SK-N-DZ (cell line): ENCODE results near the gene GLO1.

Experiments
- DNase-seq: peaks from one replicate; pipeline ENCODE4 v3.0.0-alpha.2; 2015; ENCODE audit warnings: low spot score

The GLO1 gene

DNA sequence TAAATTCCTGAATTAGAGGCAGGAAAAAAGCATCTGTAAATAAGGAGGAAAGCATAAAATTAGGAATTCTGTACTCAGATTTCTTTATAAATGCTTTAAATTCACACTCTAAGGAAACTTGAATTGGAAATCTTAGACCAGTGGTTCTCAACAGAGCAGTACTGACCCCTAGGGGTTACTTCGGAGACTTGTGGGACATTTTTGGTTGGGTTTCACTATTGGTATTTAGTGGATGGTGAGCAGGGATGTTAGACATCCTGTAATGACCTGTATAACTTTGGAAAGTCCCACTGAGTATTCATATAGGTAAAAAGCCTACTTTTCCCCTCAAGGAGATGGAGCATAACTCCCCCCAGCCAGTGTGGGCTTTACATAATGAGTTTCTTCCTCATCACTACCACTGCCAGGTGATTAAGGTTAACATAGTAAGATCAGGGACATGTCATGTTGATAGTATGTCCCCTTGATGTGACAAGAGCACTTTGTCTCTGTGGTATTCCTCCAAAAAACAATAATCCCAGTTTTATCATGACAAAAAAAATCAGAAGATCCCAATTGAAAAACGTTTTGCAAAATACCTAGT is 31.0 kb downstream of the GLO1 start:
- peak; percentile 48 for DNase-seq

DNA sequence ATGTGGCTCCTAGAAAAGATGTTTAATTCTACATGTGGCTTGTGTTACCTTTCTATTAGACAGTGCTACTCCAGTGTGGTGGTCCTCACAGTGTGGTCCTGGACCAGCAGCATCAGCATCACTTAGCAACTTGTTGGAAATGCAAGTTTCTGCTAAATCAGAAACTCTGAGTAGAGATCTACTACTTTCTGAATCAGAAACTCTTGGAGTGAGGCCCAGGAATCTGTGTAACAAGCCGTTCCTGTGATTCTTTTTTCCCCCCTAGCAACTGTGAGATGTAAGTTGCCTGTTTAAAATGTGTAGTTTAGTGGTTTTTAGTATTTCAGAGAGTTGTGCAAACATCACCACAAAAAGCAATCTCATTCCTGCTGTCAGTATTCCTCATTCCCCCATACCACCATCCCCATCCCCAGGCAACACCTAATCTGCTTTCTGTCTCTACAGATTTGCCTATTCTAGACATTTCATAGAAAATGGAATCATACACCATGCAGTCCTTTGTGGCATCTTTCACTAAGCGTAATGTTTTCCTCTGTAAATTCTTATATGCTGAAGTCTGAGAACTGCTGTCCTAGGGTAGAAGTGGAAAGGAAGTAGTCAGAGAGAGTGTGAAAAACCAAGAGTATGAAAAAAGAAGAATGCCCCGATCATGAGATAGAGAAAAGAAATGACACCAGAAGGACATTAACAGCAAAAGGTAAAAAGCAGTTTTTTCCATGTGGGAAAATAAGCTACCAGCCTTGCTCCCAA is 44.4 kb downstream of the GLO1 start:
- DNase-seq = no peak

DNA sequence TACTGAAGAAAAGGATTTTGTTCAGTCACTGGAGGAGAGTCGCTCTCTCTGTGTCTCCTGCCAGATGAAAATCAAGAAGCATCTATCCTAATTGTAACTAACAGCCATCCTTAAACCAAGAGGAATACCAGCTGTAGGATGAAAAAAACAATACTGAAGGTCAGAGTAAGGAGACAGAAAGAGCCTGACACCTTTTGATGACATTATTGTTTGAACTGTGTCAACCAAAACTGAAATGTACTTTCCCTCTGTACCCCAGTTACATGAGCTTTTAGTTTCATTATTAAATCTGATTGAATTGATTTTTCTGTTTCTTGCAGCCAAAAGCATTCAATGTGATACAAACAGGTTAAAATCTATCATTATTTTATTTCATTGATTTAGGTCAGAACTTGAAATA is 46.0 kb downstream of the GLO1 start:
- no peak for DNase-seq

DNA sequence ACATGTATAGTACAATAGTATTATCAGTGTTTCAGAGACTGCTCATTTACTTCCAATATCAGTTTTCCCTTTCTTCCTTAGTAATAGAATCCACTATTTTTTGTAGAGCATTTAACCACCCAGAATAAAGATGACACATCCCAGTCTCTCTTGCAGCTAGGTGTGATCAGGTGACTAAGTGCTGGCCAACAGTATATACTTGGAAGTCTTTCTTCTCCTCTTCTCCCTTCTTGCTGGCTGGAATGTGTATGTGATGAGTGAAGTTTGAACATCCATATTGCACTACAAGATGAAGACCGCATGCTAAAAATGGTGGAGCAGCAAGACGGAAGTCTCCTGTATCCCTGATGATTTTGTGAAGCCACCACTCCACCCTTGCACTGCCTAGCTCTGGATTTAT is 48.7 kb downstream of the GLO1 start:
- DNase-seq = no peak

DNA sequence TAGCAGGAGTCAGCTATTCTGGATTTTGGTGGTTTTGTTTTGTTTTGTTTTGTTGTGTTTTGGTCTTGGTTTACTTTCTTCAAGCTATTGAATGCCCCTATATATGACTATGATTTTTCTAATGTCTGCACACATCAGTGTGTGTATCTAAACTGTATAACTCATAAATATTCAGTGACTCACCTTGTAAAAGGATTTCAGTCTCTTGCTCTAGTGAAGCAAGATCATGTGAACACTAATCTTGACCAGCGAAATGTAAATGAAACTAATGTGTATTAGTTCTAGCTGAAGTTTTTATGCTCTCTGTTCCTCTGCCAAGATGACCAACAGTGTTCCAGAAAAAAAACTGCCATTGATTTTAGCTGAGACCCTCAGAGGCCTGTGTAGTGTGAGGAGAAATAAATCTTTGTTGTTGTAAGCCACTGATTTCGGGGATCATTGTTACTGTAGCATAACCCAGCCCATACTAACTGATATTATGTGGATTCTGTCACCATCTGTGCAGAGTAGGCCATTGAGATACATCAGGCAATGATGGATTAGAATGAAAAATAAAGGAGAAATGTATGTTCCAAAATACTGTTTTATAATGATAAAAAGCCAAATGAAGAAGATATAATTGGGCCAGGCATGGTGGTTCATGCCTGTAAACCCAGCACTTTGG is 51.7 kb downstream of the GLO1 start:
- DNase-seq = no peak

DNA sequence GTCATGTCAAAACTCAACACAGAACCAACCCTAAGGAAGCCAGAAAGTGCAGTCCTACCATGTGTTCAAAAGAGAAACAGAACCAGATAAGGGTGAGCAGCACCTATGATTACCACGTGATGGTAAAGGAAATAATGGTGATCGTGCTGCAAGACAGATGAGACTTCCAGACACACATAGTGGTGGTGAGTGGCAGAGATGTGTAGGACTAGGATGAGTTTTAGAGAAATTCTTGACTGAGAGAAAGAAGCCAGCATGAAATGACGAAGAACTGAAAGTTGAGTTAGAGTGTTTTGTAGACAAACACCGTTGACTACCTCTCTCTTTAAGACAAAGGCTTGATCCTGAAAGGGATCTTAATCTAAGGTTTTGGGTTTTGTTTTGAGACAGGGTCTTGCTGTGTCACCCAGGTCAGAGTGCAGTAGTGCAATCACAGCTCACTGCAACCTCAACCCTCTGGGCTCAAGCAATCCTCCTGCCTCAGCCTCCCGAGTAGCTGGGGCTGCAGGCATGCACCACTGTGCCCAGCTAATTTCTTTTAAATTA is 52.7 kb downstream of the GLO1 start:
- DNase-seq = no peak

DNA sequence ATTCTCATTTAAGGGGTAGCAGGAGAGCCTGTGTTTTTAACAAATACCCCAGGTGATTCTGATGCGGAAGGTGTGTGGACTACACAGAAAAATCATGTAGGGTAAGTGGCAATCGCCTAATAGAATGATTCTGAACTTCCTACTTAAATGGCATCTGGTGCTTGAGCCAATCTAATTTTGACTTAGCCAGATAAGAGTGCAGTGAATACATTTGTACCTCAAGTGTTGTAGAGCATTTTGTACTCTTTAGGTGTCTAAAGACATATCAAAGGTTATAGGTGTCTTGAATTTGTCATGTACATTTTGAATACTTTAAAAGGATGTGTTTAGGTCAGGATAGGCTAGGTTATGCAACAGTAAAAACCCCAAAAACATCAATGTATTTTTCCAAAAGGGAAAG is 53.2 kb downstream of the GLO1 start:
- no peak for DNase-seq

DNA sequence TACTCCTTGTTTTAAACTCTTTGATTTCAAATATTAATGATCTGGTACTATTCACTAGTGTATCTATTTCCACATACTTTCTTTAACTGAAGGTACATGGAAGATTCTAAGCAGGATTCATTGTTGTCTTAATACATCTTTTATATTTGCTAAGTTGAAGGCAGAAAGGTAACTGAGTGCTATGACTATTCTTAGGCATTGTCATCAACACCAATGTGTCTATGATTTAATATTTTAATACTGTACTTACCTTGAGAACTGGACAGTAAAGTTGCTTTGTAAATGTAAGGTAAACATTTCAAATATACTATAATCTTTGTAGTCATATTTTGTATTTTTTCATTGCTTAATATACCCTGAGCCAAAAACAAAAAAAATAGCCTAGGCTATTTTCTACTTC is 54.3 kb downstream of the GLO1 start:
- DNase-seq = no peak

DNA sequence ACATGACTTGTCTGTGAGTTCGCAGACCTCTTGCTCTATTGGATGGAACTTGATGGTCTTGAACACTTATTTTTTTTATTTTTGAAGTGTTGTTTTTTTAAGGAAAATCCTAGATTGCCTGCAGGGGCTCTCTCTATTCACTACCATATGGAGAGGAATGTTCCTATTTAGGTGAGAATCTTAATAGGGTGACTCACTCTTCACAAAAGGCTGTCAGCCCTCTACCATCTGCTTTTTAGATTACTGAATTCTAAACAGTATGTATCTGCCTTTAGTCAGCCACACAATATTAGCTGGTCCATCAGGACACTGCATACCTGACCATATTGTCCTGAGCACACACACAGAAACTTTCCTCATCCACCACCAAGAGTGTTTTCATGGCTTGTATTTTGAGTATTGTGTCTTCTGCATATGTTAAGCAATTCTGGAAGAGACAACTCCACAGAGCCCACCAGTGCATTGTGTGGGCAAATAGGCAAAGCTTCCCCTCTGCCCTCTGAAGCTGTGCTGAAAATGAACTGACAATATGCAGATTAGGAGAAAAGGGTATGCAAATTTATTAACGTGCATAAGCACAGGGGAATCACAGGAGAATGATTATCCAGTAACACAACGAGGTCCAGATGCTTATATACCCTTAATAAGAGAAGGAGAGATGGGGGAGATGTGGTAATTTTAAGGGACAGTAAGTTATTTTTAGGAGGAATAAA is 56.6 kb downstream of the GLO1 start:
- DNase-seq = no peak

DNA sequence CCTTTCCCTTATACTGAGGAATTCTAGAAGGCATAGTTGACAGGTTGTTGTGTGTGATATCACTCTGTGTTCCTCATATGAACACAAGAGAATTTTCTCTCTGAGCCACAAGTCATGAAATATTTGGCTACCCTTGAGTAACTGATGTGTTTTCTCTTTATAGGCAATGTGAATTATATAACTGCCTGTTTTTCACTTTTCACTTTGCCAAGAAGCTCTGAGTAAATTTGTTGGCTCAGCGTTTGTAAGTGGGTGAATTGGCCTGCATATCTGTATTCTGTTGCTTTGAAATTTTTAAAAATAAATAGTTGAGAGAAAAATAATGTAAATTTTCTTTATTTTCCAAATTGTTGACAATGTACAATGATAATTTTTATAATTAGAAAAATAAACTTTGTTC is 58.0 kb downstream of the GLO1 start:
- no peak for DNase-seq

DNA sequence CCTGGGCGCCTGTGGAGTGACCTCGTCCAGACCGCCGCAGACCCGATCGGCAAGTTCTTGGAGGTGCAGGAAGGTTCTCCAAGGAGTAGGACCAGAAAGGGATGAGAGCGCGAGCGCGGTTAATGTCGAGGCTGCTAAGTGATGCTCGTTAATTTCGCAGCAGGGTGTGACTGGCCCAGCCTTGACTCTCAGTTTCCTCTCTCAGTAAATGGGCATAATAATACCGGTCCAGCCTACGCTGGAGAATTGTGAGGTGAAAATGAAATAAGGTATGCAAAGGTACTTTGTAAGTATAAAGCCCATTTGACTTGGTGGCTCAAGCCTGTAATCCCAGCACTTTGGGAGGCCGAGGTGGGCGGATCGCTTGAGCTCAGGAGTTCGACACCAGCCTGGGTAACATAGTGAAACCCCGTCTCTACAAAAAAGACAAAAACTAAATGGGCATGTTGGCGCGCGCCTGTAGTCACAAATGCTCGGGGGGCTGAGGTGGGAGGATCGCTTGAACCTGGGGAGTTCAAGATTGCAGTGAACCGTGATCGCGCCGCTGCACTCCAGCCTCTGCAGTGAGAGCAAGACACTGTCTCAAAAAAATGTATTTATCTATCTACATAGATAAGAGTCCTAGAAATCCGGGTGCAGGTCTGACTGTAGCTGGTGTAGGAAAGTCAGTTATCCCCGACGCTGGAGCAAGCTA is 62.6 kb downstream of the GLO1 start:
- no peak for DNase-seq

DNA sequence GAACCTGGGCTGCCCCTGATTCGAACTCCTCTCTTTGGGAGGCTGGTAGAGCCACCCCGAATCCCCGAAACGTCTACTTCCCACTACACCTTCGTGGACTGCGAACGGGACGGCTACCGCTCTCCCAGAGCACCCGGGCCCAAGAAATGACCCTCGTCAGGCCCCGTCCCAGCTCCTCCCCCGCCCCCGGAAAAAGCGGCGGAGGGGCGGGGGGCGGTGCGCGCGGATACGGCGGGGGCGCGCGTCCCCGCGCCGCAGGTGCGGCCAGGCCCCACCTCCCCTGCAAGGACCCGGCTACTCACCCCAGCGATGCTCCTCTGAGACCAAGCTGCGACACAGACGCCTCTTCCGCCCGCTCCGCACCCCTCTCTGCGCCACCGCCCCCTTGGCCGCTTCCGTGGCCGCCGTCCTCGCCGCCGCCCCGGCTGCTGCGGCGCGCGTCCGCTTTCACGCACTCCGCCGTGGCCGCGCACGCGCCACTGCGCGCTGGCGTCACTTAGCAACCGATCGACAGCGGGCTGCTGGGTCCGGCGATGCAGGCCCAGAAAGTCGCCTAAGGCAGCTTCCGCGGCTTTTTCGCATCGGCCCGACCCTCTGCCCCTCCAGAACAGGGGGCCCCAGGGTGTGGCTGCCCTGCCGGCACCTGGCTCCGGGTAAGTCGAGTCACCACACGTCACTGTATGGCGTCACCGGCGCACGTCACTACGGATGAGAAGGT is 63.3 kb downstream of the GLO1 start, which contains the start of gene BTBD9:
Gene BTBD9, minus strand, starts transcription at position 432 of the 718 bp plus-strand sequence.
- DNase-seq = peak; percentile 81

DNA sequence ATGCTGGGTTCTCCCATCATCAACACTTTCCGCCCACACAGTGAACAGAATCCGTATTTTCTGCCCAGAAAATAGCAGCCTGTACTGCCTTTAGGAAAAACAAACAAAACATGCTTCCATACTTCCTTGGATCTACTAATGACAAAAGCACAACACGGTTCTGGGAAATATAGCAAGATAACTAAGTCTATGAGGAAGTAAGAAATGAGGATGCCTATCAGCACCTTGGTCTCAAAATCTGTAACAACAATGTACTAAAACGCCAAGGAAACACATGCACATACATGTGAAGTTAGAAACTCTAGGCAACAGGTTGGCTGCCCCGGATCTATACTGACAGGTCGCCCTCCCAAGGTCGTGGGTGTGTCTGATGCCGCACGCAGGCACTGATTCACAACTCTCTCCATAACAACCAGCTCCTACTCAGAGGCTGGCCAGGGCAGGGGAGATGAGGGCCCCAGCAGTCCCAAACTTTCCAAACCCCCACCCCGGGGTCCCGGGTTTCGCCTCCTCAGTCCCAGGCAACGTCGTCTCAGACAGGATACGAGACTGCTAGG is 63.9 kb downstream of the GLO1 start:
- peak; percentile 23 for DNase-seq

DNA sequence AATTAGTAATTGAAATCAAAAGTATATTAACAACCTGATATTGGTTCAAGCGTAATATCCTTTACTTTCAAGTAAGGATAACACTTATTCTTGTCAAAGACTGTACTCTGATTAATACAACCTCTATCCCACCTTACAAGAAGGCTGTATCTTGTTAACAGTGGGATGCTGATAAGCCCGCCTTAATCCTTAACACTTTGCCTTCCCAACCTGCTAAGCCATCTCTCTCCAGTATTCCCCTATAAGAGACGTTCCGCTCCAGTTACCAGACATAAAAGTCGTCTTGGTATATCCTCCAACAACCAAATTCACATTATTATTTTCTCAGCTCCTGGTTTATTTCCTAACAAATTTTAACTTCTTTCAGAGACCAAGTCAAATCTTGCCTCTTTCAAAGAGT is 65.2 kb downstream of the GLO1 start:
- no peak for DNase-seq

DNA sequence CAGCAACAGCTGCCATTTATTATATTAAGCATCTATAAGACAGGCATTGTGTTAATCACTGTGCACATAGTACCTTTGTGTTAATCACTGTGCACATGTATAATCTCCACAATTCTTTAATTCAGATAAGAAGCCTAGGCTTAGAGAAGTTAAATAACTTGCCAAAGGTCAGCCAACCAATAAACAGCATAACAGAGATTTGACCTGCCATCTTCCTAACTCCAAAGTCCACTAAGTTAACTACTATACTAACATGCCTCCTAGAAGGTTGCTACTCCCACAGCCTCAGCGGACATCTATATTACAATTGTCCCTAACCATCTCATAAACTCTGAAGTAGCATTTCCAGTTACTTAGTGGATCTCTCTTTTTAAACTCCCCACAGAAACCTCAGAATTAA is 66.9 kb downstream of the GLO1 start:
- DNase-seq = no peak

DNA sequence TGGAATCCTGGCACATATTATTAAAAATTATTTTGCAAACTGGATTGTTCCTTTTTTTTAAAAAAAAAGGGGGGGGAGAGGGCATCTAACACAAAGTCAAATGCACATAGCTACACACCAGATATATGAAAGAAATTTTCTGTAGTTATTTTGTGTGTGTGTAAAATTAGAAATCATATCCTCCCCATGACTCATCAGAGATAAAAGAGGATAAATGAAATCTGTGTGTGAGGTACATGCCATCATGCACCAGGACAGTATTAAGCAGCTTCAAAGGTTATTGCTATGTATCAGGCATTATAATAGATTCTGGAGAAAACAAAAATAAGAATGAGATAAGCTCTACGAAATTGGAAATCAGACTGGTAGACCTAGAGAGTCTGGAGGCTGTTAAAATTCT is 68.4 kb downstream of the GLO1 start:
- no peak for DNase-seq

DNA sequence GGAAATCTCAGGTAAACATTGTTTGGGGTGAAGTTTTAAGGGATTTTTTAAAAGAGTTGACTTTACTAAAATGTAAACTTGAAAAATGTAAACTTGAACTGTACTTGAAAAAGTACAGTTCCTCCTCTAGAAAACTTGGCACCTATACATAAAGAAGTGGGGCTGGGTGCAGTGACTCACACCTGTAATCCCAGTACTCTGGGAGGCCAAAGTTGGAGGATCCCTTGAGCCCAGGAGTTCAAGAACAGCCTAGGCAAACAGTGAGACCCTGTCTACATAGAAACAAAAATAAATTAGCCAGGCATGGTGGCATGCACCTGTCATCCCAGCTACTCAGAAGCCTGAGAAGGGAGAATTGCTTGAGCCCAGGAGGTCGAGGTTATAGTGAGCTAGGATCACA is 70.5 kb downstream of the GLO1 start:
- DNase-seq = no peak

DNA sequence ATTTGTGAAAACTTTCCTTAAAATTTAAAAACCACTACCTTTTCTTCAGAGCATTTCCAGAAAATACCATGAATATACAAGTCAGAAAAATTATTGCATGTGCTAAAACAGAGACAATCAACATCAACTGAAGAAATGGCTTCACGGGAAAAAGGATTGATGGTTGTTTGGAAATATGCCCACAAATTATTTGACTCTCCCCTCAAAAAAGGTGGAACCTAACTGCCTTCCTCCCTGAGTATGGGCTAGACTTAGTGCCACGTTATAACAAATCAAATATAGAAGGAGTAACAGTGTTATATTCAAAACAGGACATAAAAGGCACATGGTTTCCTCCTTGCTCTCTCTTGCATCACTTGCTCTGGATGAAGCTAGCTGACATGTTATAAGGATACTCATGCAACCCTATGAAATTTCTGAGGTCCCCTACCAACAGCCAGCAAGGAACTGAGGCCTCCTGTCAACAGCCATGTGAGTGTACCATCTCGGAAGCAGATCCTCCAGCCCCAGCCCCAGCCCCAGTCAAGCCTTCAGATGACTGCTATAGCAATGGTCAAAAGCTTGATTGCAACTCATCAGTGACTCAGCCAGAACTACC is 71.7 kb downstream of the GLO1 start:
- DNase-seq = no peak
